Right lobe of liver (tissue), 6 donors: ENCODE results near the gene AMZ1. TPM values are rescaled to one million over a fixed set of nuclear protein-coding genes. Genes with fewer than 3 reads are reported as not detected.

Source experiments
- ATAC-seq, 4 donors: fragments of 200-7000 bp; cut with Tn5 transposase; one replicate each; pipeline ENCODE4 v1.9.1; 2020; ENCODE audit warnings: mild to moderate bottlenecking in 4 of 4, moderate library complexity in 4 of 4
- DNase-seq, 3 donors: peaks; one replicate each; pipeline ENCODE4 v3.0.0-alpha.2; 2020
- H3K27ac ChIP-seq, 3 donors: fragments of 200-600 bp; one replicate each; pipeline ENCODE4 v1.8.0; 2022
- H3K27me3 ChIP-seq, 2 donors: fragments of 200-600 bp; one replicate each; pipeline ENCODE4 v1.8.0; 2022
- H3K36me3 ChIP-seq, 4 donors: fragments of 200-600 bp; sonication (generic) in 1 of 4; one replicate each; pipeline versions ENCODE4 v1.5.1 to v1.8.0; 2017 to 2022; ENCODE audit warnings: control low read depth in 1 of 4
- H3K4me1 ChIP-seq, 4 donors: fragments of 200-600 bp; sonication (generic) in 1 of 4; one replicate each; pipeline versions ENCODE4 v1.5.1 to v1.8.0; 2017 to 2022; ENCODE audit warnings: control low read depth in 1 of 4
- H3K4me3 ChIP-seq, 3 donors: fragments of 200-600 bp; one replicate each; pipeline ENCODE4 v1.8.0; 2022
- H3K9me3 ChIP-seq, 4 donors: fragments of 200-600 bp; sonication (generic) in 1 of 4; one replicate each; pipeline versions ENCODE4 v1.5.1 to v1.8.0; 2017 to 2022; ENCODE audit warnings: control low read depth in 1 of 4
- POLR2A ChIP-seq: fragments of 450-650 bp; IDR thresholded peaks from one replicate; pipeline ENCODE4 v1.6.1; 2017; ENCODE audit warnings: antibody characterized with exemption, mild to moderate bottlenecking
- WGBS: methylation state at CpG from one replicate; pipeline ENCODE4 v1.1.6; 2018; ENCODE audit warnings: low coverage, low lambda C conversion rate; ENCODE audit not compliant: insufficient coverage; ENCODE audit errors: missing lambda C conversion rate; 5-methylcytosine and 5-hydroxymethylcytosine counted together
- intact Hi-C, 2 donors: fragments of 100-400 bp; cut with DNase I; formaldehyde crosslinking; loops; one replicate each; pipeline versions ENCODE4 v1.11.2 to v1.14.1; 2022
- total RNA-seq, 6 experiments: library from RNA; depleted of rRNA in 2 of 6; stranded (reverse); fragments of >200 nt in 2 of 6; fragmentation: NEBNext Ultra II Directional in 3 of 6; extraction: Animal tissue kit (Norgen Biotek cat#: 25700) in 3 of 6; gene quantifications; one replicate each; pipeline versions ENCODE4 v1.1.0 to v1.2.4, GENCODE V29; 2016 to 2023
- TF ChIP-seq, protein P1 (sequence below), 4 donors: fragments of 200-600 bp in 3 of 4; fragments of 450-650 bp in 1 of 4; IDR thresholded peaks; one replicate each; pipeline versions ENCODE4 v1.5.1 to v1.8.0; 2016 to 2022; ENCODE audit warnings: antibody characterized with exemption in 4 of 4, mild to moderate bottlenecking in 2 of 4
- donor health status: DM: no; HTN: yes; CAD: no.
- donor health status: DM: no; HTN: no; CAD: no.
- donor health status: DM: no; HTN: no; CAD: no.
- donor health status: DM: no; HTN: yes; CAD: no.
- donor health status: DM: no; HTN: yes; CAD: no.

Gene AMZ1
- total RNA-seq, 6 experiments from 2014 or later: 0.42 to 5.8 (median 1.4) TPM; not detected in 1

DNA sequence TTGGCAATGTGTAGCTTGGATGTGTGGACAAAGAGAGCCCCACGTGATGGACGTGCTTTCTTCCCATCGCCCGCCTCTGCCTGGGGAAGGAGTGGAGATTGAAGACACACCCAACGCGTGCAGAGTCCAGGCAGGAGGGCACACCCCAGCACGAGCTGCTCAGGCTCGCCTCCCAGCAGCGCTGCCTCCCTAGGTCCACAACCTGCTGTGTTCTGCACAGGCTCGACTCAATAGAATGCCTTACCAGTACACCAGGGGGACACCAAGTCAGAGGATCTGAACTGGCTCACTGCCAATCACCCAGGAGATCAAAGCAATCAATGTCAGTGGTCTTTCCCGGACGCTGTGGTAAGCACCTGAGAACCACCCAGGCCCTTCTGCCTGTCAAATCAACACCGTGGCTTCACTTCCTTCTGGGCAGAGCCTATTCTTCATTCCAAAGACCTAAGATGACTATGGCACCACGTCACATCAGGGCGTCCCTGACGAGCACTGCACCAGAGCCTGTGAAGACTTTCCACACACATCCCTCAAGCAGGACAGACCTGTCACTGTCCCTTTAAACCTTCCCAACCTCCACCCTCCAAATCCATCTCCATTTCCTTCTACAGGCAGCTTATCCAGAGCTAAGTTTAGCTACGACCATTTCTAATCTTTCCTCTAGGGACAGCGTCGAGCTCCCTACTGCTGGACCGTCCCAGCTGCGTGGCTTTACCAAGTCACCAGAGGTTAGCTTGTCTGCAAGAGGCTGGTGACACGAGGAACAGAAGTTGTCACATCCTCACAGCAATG is 72.3 kb downstream of the AMZ1 start:
- no peaks in the 10 kb centered on the region for H3K27me3 ChIP-seq
- H3K36me3 ChIP-seq: no peaks in the 10 kb centered on the region
- no peak overlapping the region for H3K4me3 ChIP-seq
- peak overlapping the region in 1 of 3 donors; percentile 32 for H3K27ac ChIP-seq
- no peaks in the 10 kb centered on the region for H3K4me1 ChIP-seq
- intact Hi-C loops: no loop called here
- H3K9me3 ChIP-seq: no peaks in the 10 kb centered on the region
- TF ChIP-seq, protein P1, sequence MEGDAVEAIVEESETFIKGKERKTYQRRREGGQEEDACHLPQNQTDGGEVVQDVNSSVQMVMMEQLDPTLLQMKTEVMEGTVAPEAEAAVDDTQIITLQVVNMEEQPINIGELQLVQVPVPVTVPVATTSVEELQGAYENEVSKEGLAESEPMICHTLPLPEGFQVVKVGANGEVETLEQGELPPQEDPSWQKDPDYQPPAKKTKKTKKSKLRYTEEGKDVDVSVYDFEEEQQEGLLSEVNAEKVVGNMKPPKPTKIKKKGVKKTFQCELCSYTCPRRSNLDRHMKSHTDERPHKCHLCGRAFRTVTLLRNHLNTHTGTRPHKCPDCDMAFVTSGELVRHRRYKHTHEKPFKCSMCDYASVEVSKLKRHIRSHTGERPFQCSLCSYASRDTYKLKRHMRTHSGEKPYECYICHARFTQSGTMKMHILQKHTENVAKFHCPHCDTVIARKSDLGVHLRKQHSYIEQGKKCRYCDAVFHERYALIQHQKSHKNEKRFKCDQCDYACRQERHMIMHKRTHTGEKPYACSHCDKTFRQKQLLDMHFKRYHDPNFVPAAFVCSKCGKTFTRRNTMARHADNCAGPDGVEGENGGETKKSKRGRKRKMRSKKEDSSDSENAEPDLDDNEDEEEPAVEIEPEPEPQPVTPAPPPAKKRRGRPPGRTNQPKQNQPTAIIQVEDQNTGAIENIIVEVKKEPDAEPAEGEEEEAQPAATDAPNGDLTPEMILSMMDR (IDR thresholded peaks at IDR 0.05): peak; percentile 25 to 37 (median 30)
- TF ChIP-seq POLR2A: no peak
- no peak for DNase-seq
- ATAC-seq: peak; percentile 34 to 56 (median 46)
- 53% methylated on average over 12 of the region's 22 CpGs for WGBS

DNA sequence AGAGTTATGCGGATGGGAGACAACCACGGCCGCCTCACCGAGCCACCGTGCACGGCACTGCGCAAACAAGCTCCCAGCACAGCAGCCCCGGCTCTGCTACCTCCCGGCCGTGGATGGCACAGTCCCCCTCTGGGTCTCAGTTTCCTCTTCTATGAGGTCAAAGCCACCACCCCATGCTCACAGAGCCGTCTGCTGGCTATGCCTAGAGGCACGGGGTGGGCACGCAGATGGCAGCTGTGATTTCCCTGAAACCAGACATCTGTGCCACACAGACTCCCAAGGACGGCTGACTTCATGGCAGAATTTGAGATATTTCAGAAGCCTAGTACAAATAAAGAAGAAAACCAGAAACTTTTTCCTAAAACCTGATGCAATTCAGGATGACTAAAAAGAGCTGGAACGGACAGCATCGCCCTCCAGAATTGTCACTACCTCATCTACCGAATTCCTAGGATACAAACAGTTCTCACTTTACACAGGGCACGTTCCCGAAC is 73.2 kb downstream of the AMZ1 start:
- no peaks in the 10 kb centered on the region for H3K36me3 ChIP-seq
- H3K27me3 ChIP-seq: no peaks in the 10 kb centered on the region
- intact Hi-C loops: no loop called here
- H3K4me3 ChIP-seq: no peak overlapping the region
- peak overlapping the region in 1 of 3 donors; percentile 32 for H3K27ac ChIP-seq
- no peak for TF ChIP-seq POLR2A
- TF ChIP-seq, protein P1 (IDR thresholded peaks at IDR 0.05): no peak
- ATAC-seq: no peak
- no peaks in the 10 kb centered on the region for H3K4me1 ChIP-seq
- 93% methylated on average over 7 of the region's 19 CpGs for WGBS
- H3K9me3 ChIP-seq: no peaks in the 10 kb centered on the region
- DNase-seq: no peak

DNA sequence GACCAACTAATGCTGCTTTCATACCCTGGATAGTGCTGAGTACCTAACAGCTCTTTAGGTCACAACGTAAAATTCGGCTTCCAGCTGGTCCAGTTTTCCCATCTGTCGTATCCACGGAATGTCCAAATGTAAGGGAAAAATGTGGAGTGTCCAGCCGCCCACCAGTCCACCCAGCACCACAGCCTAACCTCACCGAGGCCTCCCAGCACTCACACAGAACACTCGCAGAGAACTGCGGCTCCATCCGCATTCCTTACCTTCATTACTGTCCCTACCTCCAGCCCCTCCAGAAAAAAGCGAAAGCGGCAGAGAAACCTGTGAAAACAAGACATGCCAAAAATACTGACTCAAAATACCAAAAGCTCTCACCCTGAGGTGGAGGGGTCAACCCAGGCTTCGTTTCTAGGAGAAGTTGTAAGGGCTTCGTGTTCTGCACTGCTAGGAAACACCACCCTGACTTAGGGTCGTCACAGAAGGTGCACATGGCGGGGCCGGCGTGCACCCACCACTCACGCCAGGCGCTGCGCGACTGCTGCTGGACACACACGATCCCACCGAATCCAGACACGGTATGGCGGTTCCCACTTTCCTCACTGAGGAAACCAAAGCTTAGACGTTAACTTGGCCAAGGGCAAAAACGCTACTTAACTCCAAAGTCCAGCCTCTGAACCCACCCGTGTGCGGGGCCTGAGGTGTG is 73.9 kb downstream of the AMZ1 start:
- H3K36me3 ChIP-seq: no peaks in the 10 kb centered on the region
- peak overlapping the region in 2 of 3 donors; percentile 67 to 89 for H3K27ac ChIP-seq
- H3K27me3 ChIP-seq: no peaks in the 10 kb centered on the region
- TF ChIP-seq, protein P1 (IDR thresholded peaks at IDR 0.05): no peak
- no peak for TF ChIP-seq POLR2A
- no peak overlapping the region for H3K4me3 ChIP-seq
- intact Hi-C loops: no loop called here
- H3K9me3 ChIP-seq: no peaks in the 10 kb centered on the region
- WGBS: 95% methylated on average over 22 of the region's 29 CpGs
- H3K4me1 ChIP-seq: no peaks in the 10 kb centered on the region
- DNase-seq (no peak), ATAC-seq (no peak)

DNA sequence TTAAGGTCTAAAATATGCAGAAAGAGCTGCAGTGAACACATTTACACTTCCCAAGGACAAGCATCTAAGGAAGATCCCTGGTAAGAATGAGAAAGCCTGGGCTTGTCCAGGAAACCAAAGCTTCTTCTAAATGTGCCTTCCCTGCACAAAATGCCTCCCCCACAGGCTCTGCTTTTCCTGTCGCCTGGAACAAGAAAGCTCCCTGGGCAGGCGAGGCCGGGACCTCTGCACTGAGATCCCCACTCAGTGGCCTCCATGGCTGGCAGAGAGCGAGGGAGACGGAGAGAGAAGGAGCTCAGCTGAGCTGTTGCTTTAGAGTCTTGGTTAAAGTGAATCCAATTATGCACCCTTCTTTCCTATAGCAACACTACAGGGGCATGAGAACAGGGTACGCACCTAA is 75.6 kb downstream of the AMZ1 start:
- no peak overlapping the region for H3K4me3 ChIP-seq
- no peaks in the 10 kb centered on the region for H3K4me1 ChIP-seq
- TF ChIP-seq, protein P1 (IDR thresholded peaks at IDR 0.05): no peak
- no peak for TF ChIP-seq POLR2A
- H3K27me3 ChIP-seq: no peaks in the 10 kb centered on the region
- H3K36me3 ChIP-seq: no peaks in the 10 kb centered on the region
- DNase-seq: no peak
- peak in 1 of 4 donors; percentile 17 for ATAC-seq
- intact Hi-C loops: no loop called here
- H3K9me3 ChIP-seq: no peaks in the 10 kb centered on the region
- 93% methylated on average over 3 of the region's 6 CpGs for WGBS
- H3K27ac ChIP-seq: peak overlapping the region in 2 of 3 donors; percentile 31 to 67
